NCI-H1694 (cell line): ENCODE results near the gene ADAMTSL3.

ENCODE experiments used
- DNase-seq: peaks from one replicate; lab custom pipeline; 2025; lab: John Stamatoyannopoulos, UW

ADAMTSL3 gene

GRCh38 chr15:83918011-83918410 is 264.1 kb downstream of the ADAMTSL3 start:
- DNase-seq: no peak

DNA sequence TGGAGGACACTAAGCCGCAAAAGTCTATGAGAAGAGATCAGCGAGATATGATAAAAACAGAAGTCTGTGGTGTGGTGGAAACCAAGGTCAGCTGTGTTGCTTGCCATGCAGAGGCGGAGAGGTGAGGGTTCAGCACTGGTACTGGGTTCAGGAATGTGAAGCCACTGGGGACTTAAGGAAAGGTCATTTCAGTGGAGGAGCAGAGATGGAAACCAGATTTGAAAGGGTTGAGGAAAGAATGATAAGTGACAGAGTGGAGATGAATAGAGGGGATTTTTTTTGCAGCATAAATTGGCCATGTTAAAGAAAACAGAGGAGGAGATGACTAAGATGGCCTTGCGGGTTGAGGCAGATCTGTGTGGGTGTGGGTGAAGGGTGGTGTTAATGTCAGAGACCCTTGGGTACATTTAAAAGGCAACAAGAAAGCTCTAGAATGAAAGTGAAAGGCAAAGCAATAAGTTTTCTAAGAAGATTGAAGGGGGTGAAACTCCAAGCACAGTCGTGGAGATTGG is 265.5 kb downstream of the ADAMTSL3 start:
- no peak for DNase-seq

DNA sequence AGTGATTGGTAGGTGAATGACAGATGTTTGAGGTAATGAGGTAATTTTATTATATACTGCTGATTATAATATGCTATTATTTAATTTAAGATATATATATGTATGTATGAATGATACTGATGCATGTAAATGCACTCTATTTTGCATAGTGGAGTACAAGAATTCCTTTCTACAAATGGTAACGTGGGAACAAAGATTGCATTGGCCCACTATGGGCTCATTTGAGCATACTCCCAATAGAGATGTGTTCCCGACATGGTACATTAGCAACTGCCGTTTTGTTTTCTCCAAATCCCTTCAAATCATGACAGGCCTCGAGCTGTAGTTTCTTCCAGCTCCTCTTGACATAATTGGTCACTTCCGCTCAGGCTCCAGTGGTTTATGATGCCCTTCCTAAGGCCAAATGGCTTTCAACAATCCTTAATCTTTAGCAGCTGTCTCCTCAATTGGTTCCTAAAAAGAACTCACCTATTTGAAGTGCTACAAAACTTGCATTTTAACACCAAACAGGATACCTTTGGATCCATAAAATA is 266.1 kb downstream of the ADAMTSL3 start:
- DNase-seq: no peak

GRCh38 chr15:83922649-83923294 is 268.8 kb downstream of the ADAMTSL3 start:
- DNase-seq: no peak

GRCh38 chr15:83926116-83926515 is 272.2 kb downstream of the ADAMTSL3 start:
- no peak for DNase-seq

DNA sequence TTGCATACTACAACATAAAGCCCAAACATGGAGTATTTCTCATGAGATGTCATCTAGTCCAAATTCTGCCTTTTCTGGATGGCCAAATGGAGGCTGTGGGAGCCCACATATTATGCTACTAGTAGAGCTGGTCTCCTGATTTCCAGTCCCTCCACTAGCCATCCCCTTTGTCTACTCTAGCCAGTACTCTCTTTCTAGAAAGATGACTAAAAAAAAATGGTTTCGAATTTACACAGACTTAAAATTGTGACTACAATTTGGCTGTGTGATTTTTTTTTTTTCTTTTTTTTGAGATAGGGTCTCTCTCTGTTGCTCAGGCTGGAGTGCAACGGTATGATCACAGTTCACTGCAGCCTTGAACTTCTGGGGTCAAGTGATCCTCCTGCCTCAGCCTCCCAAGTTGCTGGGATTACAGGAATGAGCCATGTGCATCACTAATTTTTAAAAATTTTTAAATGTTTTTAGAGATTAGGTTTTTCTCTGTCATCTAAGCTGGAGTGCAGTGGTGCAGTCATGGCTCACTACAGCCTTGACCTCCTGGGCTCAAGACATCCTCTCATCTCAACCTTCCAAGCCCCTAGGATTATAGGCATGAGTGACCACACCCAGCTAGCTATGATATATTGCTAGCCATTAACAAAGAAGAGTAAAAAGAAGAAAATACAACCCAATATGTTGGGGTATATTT is 273.9 kb downstream of the ADAMTSL3 start:
- DNase-seq: no peak

DNA sequence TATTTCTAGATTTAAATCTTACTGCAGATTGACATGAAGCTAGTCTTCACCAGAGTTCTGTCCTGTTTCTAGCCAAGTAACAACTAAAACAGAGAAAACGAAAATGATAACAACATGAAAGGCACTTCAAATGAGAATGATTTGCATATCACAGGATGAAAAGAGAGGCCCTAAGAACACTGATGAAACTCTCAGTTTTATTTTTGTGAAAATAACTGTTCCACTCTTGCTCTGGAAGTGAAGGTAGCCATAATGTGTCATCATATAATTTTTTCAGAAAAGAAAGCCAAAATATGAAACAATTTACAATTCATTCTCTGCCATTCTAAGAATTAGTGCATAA is 274.4 kb downstream of the ADAMTSL3 start:
- no peak for DNase-seq

DNA sequence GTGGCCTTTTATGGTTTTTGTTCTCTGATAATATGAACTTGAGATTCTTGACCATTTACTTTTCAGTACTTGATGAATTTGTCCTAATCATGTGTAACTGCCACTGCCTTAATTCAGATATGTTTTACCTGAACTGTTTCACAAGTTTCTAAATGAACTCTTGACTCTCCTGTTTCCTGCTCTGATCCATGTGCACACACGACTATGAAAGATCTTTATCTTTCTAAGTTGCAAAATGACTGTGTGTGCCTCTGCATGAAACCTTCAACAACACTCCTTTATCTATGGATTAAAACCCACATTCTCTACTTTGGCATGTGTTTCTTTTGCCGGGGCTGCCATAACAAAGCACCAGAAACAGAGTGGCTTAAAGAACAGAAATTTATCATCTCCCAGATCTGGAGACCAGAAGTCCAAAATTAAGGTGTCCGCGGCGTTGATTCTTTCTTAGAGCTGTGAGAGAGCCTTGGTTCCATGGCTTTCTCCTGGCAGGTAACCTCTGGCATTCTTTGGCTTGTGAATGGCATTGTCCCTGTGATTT is 275.0 kb downstream of the ADAMTSL3 start:
- DNase-seq: no peak

- no peak for DNase-seq
These were observed 275.7 kb downstream of the ADAMTSL3 start for GRCh38 chr15:83929619-83930018.

- DNase-seq: no peak
These were observed 276.7 kb downstream of the ADAMTSL3 start for GRCh38 chr15:83930392-83931212.

DNA sequence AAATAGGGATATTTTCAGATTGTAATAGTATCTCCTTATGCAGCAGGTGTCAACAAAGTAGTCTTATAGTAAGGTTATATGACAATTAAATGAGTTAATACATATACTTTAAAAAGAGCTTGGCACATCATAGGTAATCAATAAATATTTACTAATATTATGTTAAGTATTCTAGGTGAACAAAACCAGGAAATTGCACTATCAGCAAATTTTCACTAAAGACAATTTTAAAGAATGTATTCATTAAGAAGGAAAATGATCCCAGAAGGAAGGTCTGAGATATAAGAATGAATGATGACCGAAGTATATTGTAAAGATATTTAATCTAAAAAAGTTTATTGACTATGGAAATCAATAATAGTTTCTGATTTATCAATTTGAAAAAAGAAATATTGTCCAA is 281.9 kb downstream of the ADAMTSL3 start:
- DNase-seq: no peak

DNA sequence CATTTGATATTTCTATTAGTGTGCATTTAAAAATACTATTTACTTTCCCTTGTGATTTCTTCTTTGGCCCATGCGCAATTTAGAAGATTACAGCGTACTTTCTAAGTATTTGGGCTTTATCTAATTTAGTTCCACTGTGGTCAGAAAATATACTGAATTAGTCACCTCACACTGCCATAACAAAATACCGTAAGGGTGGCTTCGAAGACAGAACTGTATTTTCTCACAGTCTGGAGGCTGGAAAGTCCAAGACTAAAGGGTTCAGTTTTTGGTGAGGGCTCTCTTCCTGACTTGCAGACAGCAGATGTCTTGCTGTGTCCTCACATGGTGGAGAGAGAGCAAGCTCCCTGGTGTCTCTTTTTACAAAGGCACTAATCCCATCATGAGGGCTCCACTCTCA is 286.2 kb downstream of the ADAMTSL3 start:
- no peak for DNase-seq

GRCh38 chr15:83943043-83943442 is 289.1 kb downstream of the ADAMTSL3 start:
- no peak for DNase-seq

- DNase-seq: no peak
These were observed 290.0 kb downstream of the ADAMTSL3 start for GRCh38 chr15:83943849-83944404.

GRCh38 chr15:83947156-83947555 is 293.2 kb downstream of the ADAMTSL3 start:
- DNase-seq: no peak

GRCh38 chr15:83954506-83954905 is 300.6 kb downstream of the ADAMTSL3 start:
- DNase-seq: no peak

GRCh38 chr15:83955806-83956265 is 301.9 kb downstream of the ADAMTSL3 start:
- DNase-seq: no peak

- DNase-seq: no peak
These were observed 303.0 kb downstream of the ADAMTSL3 start for GRCh38 chr15:83956887-83957286.

DNA sequence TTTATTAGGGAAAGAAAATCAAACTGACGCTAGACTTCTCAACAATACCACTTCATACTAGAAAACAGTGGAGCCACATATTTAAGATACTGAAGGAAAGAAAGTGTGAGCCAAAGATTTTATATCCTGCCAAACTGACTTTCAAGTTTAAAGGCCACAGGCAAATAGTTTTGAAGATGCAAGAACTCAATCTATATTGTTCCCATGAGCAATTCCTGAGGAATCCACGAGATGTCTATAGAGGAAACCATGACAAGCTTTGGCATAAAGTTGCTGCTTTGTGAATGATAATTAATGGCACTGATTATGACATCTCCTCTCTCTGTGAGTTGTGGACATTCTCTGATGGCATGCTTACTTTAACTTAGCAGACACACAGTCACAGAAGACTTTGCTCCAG is 305.6 kb downstream of the ADAMTSL3 start:
- no peak for DNase-seq

GRCh38 chr15:83960192-83960829 is 306.4 kb downstream of the ADAMTSL3 start:
- DNase-seq: no peak

- DNase-seq: no peak
These were observed 307.4 kb downstream of the ADAMTSL3 start for GRCh38 chr15:83961311-83961710.
